Activated T-helper 1 cell treated with Interleukin-2 at 50 U/mL for 16 hours (primary cell): ENCODE results near the gene AKIP1.
"Not testable (repeated sequence)": the region's sequence is repeated elsewhere in the genome, so short reads cannot be mapped to it uniquely, and the experiment has no call there.

Experiments used
- DNase-seq: peaks from one replicate; pipeline ENCODE4 v3.0.0-alpha.2; 2020; ENCODE audit warnings: low read depth

Gene AKIP1

GRCh38 chr11:8911029-8911823 is at the start of gene AKIP1:
Gene AKIP1 (plus strand): TSS chr11:8911189. CDS start chr11:8911450, 261 bp downstream.
- peak; percentile 70 for DNase-seq

- DNase-seq: no peak
Measured at GRCh38 chr11:8863838-8864237, 47.2 kb upstream of the AKIP1 start.

GRCh38 chr11:8865304-8865703 is 45.7 kb upstream of the AKIP1 start:
- no peak for DNase-seq

GRCh38 chr11:8867035-8867434 is 44.0 kb upstream of the AKIP1 start:
- no peak for DNase-seq

GRCh38 chr11:8867931-8868631 is 42.9 kb upstream of the AKIP1 start:
- no peak for DNase-seq

GRCh38 chr11:8870411-8871170 is 40.4 kb upstream of the AKIP1 start:
- DNase-seq: no peak

- DNase-seq: no peak
Measured at GRCh38 chr11:8871171-8871775, 39.7 kb upstream of the AKIP1 start.

- DNase-seq: no peak
Measured at GRCh38 chr11:8871962-8872361, 39.0 kb upstream of the AKIP1 start.

- DNase-seq: no peak
Measured at GRCh38 chr11:8873741-8874405, 37.1 kb upstream of the AKIP1 start.

GRCh38 chr11:8878771-8879170 is 32.2 kb upstream of the AKIP1 start:
- no peak for DNase-seq

- not testable (repeated sequence) for DNase-seq
Measured at GRCh38 chr11:8881585-8881984, 29.4 kb upstream of the AKIP1 start.

GRCh38 chr11:8886322-8886721 is 24.7 kb upstream of the AKIP1 start:
- no peak for DNase-seq

- not testable (repeated sequence) for DNase-seq
Measured at GRCh38 chr11:8891185-8891584, 19.8 kb upstream of the AKIP1 start.

GRCh38 chr11:8899119-8899753 is 11.8 kb upstream of the AKIP1 start:
- no peak for DNase-seq

- DNase-seq: no peak
Measured at GRCh38 chr11:8905528-8906165, 5.3 kb upstream of the AKIP1 start.

- no peak for DNase-seq
Measured at GRCh38 chr11:8907116-8907515, 3.9 kb upstream of the AKIP1 start.

- no peak for DNase-seq
Measured at GRCh38 chr11:8908099-8908498, 2.9 kb upstream of the AKIP1 start.

- DNase-seq: no peak
Measured at GRCh38 chr11:8910649-8911026, 351 bp upstream of the AKIP1 start.

GRCh38 chr11:8913961-8914660 is 3.1 kb downstream of the AKIP1 start:
- DNase-seq: peak; percentile 18

- no peak for DNase-seq
Measured at GRCh38 chr11:8914661-8915018, 3.7 kb downstream of the AKIP1 start.
